HPDE6-E6E7 (cell line): ENCODE measurements around the gene GAS2L3.
"Not testable (repeated sequence)": the region's sequence is repeated elsewhere in the genome, so short reads cannot be mapped to it uniquely, and the experiment has no call there.

Experiments used
- DNase-seq: peaks from one replicate; pipeline ENCODE4 v3.0.0; 2011; ENCODE audit warnings: missing footprints; ENCODE audit errors: extremely low spot score

The GAS2L3 gene

DNA sequence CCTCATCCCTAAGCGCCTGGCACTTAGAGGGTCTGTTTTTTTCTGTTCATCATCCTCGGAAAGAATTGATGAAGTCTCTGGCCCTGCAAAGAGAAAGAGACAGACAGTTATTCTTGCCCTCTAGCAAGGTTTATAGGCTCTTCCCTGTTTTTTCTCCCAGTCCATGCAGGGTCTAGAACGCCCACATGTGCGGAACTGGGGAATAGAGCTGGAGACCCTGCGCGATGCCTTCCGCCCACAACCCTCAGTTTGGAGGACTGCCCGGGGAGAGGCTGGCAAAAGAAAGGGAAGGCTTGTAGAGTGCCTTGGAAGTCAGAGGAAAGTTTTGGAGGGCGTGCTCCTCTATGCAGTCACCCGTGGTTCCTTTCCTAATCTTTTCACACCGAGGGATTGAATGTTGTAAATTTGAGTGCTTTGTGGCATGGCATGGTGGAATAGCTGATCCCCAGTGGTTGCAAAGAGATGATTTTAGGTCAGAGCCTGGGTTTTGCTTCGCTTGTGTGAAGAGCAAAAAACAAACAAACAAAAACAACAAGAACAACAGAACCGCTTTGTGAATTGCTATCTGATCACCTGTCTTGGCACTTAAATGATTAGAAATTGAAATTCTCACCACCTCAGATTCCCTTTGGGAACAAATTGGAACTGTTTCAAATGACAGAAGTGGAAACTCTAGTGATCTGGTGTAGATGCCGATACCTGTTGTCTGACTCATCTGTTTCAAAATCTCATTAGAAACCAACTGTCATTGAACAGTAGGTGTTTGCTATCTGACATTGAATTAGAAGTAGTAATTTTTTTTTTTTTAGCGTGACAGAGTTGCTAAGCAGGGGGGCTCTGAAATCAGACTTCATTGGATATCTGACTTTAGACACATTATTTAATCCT, 947 bp downstream of the GAS2L3 start:
- no peak for DNase-seq

DNA sequence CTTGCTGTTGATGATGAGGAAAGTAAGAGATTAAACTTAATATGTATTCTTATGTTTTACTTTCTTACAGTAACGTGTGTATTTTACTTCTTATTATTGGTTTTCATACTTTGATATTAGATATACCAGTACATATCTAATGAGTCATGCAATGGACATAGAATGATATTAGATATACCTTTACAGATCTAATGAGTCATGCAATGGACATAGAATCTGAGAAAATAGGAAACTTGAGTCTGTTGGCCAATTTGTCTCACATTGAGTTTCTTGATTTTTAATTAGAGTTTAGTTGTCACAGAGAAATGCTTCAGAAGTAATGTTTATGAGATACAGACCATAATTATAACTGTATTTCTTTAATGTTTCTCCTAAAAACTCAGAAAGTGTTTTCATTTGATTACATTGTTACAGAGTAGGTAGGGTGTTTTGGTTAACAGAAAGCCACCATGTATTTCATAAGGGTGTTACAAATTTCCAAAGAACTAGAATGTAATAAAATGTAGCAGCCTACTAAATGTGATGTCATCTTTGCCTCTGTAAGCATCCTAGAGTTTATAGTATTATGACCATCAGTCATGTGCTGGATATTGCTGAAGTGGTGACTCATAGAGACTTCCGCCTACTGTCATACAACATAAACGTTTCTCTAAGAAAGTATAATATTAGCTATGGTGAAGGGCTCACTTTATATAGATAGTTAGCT, 3.0 kb downstream of the GAS2L3 start:
- DNase-seq: peak; percentile 55

DNA sequence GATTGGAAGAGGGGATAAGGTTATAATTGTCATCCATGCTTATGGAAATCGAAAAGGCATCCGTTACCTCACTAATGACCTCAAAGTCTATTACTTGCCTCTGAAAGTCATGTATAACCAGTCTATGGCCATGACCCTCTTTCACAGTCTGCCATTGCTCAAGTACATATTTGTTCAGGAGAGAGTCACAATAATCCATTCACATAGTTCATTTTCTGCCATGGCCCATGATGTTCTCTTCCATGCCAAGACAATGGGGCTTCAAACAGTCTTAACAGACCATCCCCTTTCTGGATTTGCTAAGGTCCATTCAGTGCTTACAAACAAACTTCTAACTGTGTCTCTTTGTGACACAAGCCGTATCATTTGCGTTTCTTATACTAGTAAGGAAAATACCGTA, 5.4 kb downstream of the GAS2L3 start:
- DNase-seq: no peak

DNA sequence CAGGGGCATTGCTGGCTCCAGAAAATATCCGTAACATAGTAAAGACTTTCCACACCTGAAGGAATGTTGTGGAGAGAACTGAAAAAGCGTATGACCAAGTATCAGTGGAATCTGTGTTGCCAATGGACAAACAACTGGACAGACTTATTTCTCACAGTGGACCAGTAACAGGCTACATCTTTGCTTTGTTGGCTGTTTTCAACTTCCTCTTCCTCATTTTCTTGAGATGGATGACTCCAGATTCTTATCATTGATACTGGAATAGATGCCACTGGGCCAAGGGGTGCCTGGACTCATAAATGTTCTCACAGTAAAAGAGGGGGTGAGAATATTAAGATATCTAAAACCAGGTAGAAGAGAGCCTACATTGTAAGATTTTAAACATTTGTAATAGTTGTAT, 6.4 kb downstream of the GAS2L3 start:
- DNase-seq: no peak

DNA sequence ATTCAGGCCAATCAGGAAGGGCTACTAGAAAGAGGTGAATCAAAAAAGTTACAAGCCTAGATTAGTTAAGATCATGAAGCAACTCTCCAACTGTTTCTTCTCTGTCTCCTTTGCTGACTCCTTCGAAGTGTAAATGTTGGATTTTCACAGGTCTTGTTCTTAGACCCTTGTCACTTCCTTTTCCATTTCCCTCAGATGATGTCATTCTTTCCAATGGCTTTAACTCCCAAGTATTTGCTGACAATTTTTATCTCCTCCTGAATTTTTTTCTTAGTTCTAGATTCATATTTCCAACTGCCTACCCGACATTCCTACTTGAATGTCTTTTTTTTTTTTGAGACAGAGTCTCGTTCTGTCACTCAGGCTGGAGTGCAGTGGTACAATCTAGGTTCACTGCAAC, 10.8 kb downstream of the GAS2L3 start:
- DNase-seq: no peak

DNA sequence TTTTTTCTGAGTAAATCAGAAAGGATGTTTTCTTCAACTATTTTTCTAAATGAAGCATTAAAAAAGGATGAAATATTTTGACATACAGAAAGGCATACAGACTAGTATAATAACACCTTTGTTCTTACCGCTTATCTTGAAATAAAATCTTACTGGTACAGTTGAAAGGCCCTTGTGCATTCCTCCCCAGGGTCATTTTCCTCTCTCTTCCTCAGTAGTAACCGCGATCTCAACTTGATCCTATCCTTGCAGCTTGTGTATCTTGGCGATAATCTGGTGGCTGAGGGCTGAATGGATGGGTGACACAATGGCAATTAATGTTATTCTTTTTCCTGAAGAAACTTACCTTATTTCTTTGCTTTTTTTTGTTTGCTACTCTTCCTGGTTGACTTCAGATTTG, 18.5 kb downstream of the GAS2L3 start:
- no peak for DNase-seq

DNA sequence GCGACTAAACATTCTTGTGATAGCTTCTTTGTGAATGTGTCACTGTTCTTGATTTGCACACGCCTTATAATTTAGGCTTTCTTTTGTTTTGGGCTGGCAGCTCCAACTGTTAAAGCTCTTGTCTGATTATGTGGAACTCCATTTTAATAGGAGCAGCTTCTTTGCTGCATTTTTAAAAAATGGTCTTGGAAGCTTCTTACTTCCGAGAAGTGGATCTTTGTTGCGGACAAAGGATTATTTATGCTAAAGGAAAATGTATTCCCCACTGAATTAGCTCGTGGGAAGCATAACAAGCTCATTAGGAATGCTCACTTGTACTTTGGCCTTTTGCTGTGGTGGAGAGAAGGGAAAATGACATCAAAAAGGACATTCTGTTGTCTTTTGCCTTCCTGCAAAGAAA, 20.0 kb downstream of the GAS2L3 start:
- DNase-seq: no peak

DNA sequence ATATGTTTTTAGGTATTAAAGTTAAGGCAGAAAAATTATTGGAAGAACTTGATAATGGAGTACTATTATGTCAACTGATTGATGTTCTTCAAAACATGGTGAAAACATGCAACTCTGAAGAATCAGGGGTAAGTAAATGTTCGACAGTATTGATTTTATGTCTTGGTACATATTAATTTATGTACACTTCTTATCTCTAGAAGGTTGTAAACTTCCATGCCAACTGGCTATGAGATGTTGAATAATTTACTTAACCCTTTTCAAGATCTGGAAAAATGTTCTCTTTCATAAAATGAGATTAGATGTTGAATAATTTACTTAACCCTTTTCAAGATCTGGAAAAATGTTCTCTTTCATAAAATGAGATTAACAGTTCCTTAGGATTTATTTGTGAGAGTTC, 28.1 kb downstream of the GAS2L3 start:
- DNase-seq: no peak

DNA sequence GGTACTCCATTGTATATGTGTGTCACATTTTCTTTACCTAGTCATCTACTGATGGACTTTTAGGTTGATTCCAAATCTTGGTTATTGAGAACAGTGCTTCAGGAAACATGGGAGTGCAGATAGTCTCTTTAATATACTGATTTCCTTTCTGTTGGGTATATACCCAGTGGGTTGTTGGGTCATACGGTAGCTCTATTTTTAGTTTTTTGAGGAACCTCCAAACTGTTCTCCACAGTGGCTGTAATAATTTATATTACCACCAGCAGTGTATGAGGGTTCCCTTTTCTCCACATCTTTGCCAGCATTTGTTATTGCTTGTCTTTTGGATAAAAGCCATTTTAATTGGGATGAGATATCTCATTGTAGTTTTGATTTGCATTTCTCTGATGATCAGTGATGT, 29.5 kb downstream of the GAS2L3 start:
- not testable (repeated sequence) for DNase-seq

DNA sequence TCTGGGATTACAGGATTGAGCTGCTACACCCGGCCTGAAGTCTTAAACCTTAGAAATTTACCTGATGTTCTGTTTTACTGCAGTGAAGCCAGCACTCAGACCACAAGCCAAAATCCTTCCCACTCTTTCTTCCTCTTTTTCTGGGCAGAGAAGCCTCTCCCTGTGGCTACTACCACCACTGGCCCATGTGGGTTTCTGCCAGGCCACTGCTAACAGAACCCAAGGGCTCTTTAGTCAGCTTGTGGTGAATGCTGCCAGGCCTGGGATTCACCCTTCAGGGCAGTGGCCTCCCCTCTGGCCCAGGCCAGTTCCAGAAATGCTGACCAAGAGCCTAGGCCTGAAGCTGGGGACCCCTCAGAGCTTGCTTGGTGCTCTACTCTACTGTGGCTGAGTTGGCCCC, 35.3 kb downstream of the GAS2L3 start:
- DNase-seq: no peak

DNA sequence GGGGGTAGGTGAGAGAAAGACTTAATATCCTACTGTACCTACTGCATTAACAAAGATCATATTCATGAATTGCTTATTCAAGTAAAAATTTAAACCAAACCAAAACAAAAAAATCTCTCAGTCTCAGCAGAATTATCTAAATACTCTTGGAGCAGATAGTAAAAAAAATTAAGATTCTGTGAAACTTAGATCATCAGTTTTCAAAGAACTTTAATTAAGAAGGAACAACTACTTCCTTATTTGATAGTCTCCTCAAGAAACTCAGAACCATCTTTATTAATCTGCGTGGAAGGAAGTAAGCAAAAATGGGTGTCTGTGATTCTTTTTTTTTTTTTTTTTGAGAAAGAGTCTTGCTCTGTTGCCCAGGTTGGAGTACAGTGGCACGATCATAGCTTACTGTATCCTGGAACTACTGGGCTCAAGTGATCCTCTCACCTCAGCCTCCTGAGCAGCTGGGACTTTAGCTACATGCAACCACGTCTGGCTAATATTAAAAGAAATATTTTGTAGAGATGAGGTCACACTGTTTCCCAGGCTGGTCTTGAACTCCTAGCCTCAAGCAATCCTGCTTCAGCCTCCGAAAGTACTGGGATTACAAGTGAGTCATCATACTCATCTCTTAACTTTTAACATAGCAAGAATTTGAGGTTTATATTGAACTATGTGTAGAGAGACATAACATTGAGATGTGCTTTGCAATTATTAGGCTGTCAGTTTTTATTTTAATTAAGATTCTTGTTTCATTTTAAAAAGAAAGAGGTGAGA, 37.4 kb downstream of the GAS2L3 start:
- DNase-seq: no peak

DNA sequence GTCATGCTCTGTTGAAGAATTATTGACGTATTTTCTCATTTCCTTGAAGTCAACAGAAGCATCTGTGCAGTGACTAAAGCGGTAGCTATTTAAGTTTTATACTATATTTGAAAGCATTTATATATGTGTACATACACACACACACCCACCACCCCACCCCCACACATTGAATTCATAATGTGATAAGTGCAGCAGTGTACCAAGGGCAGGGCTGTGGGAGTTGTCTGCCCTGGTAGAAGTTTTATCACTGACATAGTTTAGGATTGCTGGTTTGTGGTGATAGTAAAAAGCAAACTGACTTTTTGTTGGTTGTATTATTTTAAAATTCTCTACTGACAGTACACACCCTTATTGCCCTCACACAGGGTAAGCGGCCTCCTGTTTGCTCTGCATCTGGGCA, 39.1 kb downstream of the GAS2L3 start:
- DNase-seq: no peak

DNA sequence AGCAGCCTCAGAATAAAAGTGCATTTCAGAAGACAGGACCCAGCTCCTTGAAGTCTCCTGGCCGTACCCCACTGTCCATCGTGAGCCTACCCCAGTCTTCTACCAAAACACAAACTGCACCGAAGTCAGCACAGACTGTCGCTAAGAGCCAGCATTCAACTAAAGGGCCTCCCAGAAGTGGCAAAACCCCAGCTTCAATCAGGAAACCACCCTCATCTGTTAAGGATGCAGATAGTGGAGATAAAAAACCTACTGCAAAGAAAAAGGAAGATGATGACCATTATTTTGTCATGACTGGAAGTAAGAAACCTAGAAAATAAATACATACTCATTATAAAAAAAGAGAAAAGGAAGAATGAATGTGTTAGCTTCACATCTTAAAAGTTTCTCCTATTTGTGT, 51.1 kb downstream of the GAS2L3 start:
- DNase-seq: no peak

DNA sequence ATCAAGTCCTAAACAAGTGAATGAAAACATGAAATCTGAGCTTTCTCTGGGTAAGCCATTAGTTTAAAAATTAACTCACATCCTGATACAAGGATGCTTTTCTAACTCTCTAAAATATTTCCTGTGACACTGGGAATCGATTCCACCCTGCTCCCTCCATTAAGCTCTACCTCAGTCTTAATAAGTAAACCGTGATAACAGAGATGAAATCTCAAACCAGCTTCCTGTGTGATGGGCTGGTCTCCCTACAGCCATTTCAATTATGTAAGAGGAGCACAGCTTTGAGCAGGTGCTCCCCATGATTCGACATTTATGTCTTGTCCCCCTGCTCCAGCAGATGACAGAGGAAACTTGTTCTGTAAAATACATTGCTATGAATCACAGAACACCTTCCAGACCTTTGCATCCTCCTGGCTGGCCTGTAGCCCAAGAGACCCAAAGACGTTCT, 59.0 kb downstream of the GAS2L3 start:
- DNase-seq: no peak

DNA sequence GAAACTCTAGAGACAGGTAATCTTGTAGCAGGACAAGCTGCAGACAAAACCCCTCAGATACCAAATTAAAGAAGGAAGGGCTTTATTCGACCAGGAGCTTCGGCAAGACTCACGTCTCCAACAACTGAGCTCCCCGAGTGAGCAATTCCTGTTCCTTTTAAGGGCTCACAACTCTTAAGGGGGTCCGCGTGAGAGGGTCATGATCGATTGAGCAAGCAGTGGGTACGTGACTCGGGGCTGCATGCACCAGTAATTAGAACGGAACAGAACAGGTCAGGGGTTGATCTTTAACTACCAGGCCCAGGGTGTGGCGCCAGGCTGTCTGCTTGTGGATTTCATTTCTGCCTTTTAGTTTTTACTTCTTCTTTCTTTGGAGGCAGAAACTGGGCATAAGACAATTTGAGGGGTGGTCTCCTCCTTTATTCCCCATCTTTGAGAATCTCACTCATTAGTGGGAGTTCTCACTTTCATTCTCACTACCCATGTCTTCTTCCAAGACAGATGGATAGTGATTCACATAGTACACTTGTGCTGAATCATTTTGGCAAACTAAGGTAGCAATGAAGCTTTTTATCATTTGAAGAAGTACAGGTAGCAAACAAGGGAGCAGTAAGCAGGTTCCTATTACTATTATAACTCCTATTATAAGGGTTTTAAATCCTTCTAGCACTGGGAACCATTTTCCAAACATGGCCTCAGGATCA, 59.8 kb downstream of the GAS2L3 start:
- not testable (repeated sequence) for DNase-seq

DNA sequence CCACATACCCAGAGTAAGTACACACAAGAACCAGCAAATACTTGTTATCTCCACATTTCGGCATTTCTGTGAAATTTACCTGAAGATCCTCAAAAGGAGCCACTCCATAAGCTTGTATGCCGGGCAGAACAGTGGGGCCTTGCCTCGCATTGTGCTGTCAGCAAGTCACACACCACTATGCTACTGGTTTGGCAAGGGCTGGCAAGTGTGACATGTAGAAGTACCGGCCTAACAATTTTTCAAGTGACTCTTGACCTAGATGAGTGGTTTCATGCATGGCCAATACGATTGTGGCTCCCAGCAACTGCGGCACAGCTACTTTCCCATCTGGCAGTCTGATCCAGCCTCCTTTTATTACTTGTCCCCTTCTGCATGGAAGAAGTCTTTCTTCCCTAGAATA, 69.8 kb downstream of the GAS2L3 start:
- DNase-seq: no peak

DNA sequence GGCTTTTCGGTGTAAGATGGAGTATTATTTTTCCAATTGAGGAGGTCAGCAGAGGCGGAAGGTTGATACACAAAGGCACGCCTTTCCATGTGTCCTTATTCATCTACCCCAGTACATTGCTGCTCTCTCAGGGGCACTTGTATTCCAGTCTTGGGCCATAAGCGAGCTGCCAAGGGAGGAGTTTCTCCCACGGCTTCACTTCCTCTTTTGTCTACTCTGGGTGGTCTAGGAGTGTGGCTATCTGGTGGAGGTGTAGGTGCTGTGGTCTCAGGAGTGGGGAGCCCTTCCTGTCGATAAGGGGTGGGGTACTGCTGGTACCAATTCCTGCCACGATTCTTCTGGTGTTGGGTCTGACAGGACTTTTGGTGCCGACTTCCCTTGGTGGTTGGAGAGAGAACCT, 73.4 kb downstream of the GAS2L3 start:
- no peak for DNase-seq

DNA sequence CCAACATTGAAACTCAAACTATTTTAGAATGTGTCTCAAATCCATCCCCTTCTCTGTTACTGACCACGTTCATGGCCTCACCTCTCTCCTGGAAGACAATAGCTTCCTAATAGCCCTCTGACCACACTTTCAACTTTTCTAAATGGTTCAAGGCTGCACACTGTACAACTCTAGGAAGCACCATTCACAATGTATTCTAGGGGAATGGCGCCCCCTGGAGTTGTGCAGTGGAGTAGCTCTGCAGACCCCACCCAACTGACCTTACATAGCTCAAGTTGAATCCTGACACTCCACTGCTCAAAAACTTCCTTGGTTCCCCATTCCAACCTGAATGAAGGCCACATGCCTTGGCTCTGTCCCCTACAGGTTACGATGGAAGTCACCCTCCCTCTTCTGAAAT, 77.6 kb downstream of the GAS2L3 start:
- no peak for DNase-seq

DNA sequence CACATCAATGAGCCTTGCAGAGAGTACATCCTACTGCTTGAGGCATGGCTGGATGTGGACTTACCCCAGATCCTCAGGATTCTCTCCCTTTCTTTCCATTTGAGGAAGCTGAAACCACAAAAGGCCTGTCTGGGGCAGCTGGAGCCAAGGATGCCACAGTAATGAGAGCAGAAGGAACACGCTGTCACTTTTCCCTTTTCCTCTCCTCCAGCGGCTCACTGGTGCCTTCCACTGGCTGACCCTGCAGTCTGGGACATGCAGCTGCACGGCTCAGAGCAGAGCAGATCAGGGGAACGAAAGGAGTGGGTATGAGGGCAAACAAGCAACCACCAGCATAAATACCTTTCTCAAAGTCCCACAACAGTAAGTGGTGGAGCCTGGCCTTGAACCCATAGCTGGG, 78.2 kb downstream of the GAS2L3 start:
- no peak for DNase-seq

DNA sequence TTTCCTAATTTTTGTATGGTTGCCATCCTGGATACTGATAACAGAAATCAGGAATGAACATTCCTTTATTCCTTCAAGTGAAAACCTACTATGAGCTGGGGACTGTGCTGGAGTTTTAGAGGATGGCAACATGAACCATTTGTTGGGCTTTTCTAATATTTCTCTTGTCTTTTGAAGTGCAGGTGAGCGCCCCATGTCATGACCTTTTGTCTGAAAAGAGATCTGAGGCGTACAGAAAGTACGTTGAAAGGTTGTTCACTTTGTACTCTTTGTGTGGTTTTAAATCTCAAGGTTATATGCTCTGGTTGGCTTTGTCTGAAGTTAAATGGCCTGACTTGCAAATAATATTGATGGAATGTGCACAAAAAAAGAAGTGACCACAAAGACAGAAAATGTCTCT, 79.0 kb downstream of the GAS2L3 start:
- no peak for DNase-seq

DNA sequence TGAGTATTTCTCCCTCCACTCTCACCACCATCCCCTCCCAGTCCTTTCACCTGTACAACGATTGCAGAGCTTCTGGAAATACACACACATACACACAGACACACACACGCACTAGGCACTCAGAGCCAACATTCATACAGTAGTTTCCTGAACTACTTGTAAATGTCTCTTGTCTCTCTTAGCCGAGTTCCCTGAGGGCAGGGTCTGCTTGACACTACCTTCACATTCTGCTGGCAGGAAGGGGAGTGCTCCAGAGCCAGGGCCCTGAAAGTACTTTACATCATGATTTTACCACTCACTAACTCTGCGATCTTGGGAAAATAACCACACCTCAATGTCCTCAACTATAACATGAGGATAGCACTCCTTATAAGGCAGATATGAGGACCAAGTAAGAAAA, 82.7 kb downstream of the GAS2L3 start:
- no peak for DNase-seq

DNA sequence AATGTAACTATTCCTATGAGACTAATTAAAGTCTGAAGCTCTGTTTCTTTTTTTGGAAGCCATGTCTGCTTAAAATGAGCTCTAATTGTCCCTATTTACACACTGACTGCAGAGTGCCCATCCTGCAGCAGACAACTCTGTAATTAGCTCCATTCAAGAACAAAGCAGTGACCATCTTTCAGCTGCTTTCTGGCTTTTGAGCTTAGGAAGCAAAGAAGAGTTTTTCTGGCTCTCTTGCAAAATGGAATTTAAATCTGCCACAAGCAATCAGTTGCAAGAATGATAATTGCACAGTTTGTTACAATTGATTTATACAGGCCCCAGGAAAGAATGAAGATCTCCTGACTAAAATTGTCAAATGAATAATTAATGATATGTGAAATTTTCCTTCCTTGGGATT, 83.4 kb downstream of the GAS2L3 start:
- no peak for DNase-seq
